Sciatic nerve (tissue), 2 donors: ENCODE measurements around the gene COX14. TPM values are rescaled to one million over a fixed set of nuclear protein-coding genes. Genes with fewer than 3 reads are reported as not detected.

Experiments used
- ATAC-seq: fragments of 200-7000 bp; cut with Tn5 transposase; one replicate; pipeline ENCODE4 v1.9.1; 2020; ENCODE audit warnings: mild to moderate bottlenecking, moderate library complexity
- DNase-seq: peaks from one replicate; pipeline ENCODE4 v3.0.0-alpha.2; 2020; ENCODE audit warnings: low spot score
- intact Hi-C: fragments of 100-400 bp; cut with DNase I; formaldehyde crosslinking; loops from one replicate; pipeline ENCODE4 v1.14.2; 2022
- total RNA-seq: library from RNA; stranded (reverse); fragmentation: NEBNext Ultra II Directional; extraction: Animal tissue kit (Norgen Biotek cat#: 25700); gene quantifications from one replicate; pipeline ENCODE4 v1.2.1, GENCODE V29; 2021
- donor health status: DM: no; HTN: no; CAD: no.
- donor health status: DM: no; HTN: no; CAD: no.

Gene COX14
- total RNA-seq, result 45.8 TPM

DNA sequence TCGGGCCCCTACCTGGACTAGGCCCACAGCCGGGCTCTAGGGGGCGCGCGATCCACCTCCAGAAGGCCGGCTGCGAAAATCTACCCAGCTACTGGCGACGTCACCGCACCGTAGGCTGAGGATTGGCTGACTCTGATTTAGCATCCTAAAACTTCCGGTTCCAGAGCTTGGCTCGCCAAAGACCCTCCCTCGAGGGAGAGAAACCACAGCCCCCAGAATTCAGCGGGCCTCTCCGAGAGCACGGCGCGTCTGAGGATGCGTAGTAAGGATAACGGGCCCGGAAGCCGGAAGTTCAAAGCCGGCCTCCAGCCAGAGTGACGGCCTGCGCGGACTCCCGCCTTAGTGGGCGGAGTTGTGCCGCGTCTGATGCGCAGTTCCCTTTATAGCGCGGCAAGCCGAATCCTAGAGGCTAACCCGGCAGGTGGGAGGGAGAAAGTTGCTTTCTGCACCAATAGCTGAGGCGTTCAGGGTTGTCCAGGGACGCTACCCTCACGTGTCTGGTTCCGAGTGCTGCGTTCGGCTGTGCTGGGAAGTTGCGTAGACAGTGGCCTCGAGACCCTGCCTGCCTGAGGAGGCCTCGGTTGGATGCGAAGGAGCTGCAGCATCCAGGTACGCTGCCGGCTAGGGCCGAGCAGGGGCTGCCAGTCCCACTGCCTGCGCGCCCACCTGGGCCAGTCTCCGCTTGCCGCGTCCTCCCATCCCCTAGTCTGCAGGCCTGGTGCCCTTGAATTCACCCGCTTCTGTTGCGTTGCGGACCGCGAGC, at the start of gene COX14:
COX14 (plus strand) TSS at position 544 of the 763 bp plus-strand sequence. CDS start 7,808 bp downstream, outside the sequence.
- intact Hi-C loops, result no loop called here
- ATAC-seq (peak; percentile 95), DNase-seq (peak; percentile 99)

DNA sequence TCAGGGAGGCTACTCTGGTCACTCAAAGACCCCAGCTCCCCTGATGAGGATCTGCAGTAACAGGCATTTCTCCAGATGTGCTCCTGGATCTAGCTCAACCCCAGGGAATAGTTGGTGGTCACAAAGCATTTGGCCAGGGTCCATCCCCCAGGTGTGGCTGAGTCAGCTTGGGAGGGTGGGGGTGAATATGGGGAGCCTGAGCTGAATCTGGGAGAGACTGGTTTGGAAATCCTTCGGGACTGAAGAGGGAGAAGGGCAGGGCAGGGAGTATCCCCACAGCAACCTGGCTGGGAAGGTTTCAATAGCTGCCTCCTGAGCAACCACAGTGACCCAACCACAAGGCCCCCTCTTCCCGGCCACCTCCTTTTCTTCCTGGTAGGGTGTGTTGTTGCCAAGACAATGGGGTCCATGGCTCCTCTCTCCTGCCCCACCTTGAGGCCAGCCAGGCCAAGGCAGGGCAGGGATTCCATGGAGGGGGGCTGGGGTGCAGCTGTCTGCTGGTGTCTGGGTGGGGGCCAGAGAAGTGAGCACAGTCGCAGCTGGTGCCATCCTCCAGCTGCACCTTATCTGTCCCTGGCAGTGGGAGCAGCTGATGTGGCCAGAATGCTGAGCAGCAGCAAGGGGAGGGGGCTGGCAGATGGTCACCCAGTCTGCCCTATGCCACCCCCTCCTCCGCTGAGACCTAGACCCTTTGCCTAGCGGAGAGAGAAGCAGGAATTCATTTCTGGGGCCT, 49.1 kb upstream of the COX14 start:
- DNase-seq, result no peak
- ATAC-seq, result no peak
- intact Hi-C loops, result no loop called here

DNA sequence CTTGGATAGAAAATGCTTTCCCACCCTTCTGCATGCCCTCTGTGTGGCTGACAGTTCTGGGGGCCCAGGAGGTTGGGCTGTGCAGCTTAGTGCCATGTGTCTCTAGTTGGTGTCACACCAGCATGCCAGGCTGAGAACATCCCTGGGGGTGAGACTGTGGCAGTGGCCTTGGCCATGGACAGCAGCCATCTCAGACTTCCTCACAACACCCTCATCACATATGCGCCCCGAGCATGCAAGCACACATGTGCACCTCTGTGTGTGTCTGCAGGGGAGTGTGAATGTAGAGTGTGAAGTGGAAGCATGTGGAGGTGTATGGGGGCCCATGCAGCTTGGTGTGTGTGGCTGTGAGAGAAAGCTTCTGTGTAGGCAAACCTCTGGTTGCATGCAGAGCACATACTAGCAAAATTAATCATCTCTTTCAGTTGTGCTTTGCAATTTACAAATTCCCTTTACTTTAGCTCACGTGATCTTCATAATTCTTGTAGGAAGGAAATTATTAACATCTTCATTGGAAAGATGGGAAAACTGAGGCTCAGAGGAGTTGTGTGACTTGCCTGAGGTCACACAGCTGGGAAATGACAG, 46.2 kb upstream of the COX14 start:
- intact Hi-C loops, result no loop called here

DNA sequence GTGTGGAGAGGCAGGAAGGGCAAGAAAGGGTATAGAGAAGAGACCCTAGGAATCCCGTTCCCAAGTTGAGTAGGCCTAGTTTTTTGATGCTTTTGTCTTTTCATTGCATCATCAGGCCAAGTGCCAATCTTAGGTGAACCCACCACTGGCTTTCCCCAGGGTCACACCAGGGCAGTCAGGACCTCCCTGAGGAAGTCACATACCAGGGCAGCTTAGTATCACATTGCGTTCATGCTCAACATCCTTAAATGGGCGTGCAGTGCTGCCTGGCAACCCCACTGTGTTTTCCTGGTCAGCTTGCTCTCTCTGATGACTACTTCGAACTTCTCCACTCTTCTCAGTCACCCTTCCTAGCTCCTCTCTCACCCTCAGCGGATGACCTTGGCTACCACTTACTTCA, 45.6 kb upstream of the COX14 start:
- intact Hi-C loops, result no loop called here
- no peak for DNase-seq
- peak; percentile 25 for ATAC-seq

More for the DNA sequence above, 46.2 kb upstream of the COX14 start:
- ATAC-seq (no peak), DNase-seq (no peak)

DNA sequence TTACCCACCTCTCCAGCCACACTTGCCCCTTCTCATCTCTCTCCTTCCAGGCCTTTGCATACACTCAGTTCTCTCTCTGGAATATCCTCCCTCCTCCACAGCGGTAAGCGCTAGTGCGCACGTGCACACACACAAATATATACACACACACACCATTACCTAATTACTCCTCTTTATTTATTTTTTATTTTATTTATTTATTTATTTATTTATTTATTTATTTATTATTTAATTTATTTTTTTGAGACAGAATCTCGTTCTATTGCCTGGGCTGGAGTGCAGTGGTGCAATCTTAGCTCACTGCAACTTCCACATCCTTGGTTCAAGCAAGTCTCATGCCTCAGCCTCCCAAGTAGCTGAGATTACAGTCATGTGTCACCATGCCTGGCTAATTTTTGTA, 43.0 kb upstream of the COX14 start:
- no peak for ATAC-seq
- intact Hi-C loops, result no loop called here
- DNase-seq, result no peak

DNA sequence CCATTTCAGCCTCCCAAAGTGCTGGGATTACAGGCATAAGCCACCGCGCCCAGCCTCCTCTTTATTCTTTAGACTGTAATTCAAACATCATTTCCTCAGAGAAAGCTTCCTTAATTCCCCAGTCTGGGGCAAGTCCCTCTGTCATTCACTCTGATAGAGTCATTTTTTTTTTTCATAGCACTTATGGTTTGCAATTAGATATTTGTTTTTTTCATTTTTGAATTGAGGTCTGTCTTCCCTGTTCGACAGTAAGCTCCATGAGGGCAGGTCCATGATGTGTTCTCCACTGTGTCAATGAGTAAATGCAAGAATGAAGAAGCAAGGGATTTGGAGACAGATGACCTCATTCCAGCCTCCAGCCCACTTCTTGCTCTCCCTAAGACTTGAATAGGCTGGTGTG, 42.5 kb upstream of the COX14 start:
- DNase-seq, result no peak
- no peak for ATAC-seq
- intact Hi-C loops, result no loop called here

DNA sequence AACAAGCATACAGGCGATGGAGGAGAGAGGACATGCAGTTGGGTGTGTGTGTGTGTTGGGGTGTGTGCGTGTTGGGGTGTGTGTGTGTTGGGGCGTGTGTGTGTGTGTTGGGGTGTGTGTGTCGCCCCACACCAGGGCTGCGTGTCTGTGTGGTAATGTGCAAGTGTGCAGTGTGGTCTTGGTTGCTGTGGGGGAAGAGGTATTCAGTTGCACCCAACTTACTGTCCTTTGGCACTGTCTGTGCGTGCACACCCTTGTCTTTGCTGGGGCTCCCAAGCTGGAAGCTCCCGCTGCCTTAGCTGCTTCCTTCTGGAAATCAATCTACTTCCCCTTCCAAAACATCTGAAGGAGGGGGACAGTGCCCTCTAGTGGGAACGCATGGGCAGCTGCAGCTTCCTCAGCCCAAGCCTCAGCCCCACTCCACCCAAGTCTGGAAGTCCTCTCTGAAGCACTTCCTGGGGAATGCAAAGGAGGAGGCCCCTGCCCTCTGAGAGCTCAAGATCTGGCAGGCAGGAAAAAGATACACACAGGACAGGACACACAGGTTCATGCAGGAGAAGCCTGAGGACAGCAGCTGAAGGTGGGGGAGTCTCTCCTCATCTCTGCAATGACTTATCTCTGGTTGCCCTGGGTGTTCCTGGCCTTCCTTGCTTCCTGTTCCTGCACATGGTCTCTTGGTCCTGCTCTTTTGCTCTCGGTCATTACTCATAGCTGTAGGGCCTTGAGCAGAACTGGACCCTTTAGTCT, 41.5 kb upstream of the COX14 start:
- intact Hi-C loops, result loop anchor here (5.0 to 10.0 kb wide), 2 partner anchors 98 to 104 kb away; partner anchors contain the start of gene AQP6
- ATAC-seq, result peak; percentile 80
- peak; percentile 91 for DNase-seq

DNA sequence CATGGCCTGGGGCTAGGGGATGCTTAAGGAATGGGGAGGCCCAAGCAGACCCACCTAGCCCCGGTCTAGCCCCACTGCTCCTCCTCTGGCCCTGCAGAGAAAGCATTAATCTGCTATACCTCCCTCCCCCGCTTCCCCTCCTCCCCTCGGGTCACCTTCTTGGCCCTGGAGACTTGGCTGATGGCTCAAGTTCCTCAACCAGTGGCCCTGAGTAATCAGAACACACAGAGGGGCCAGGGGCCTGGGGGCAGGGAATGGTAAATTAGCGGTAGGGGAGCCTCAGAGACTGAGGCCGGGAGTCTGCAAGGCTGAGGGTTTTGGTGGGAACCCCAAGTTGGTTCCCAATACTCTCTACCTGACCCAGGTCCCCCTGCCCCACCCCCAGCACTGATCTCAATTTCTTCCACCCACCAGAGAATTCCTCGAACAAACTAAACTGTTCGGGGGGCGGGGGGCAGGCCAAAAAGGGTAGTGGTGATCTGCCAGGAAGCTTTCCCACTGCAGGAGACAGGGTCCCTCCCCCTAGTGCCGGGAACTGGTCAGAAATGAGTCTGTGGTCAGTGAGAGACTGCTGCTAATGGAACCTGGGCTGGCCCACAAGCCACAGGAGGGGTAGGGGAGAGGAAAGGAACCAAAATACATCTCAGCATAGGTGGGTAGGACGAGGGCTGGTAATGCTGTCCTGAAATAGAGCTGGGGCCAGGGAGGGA, 39.7 kb upstream of the COX14 start:
- no peak for ATAC-seq
- intact Hi-C loops, result loop anchor here (5.0 to 10.0 kb wide), 2 partner anchors 100 to 102 kb away; partner anchors contain the start of gene AQP6
- no peak for DNase-seq

DNA sequence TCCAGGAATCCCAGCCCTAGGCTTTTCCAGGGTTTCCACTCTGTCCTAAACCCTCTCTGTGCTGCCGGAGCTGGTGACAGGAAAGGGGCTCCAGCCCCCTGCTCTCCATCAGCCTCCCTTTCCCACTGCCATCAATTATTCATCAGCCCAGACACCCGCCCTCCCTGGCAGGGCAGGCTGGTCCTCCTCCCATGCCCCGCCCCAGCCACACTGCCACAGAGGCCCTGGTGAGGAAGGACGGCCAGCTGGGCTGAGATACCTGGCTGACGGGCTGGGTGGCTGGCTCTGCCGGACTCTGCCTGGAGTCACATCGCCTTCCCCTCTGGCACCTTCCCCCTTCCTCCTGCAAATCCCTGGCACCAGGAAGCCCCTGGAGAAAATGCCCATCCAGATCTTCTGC, 38.8 kb upstream of the COX14 start:
- no peak for ATAC-seq
- intact Hi-C loops, result loop anchor here (5.0 to 10.0 kb wide), 2 partner anchors 101 to 102 kb away; partner anchors contain the start of gene AQP6
- DNase-seq, result no peak

DNA sequence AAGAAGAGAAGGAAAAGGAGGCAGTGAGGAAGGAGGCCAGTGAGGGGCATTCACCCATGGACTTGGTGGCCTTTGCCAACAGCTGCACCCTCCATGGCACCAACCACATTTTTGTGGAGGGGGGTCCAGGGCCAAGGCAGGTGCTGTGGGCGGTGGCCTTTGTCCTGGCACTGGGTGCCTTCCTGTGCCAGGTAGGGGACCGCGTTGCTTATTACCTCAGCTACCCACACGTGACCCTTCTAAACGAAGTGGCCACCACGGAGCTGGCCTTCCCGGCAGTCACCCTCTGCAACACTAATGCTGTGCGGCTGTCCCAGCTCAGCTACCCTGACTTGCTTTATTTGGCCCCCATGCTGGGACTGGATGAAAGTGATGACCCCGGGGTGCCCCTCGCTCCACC, 38.3 kb upstream of the COX14 start:
- intact Hi-C loops, result loop anchor here (5.0 to 10.0 kb wide), 2 partner anchors 101 kb away; partner anchors contain the start of gene AQP6
- no peak for ATAC-seq
- no peak for DNase-seq

DNA sequence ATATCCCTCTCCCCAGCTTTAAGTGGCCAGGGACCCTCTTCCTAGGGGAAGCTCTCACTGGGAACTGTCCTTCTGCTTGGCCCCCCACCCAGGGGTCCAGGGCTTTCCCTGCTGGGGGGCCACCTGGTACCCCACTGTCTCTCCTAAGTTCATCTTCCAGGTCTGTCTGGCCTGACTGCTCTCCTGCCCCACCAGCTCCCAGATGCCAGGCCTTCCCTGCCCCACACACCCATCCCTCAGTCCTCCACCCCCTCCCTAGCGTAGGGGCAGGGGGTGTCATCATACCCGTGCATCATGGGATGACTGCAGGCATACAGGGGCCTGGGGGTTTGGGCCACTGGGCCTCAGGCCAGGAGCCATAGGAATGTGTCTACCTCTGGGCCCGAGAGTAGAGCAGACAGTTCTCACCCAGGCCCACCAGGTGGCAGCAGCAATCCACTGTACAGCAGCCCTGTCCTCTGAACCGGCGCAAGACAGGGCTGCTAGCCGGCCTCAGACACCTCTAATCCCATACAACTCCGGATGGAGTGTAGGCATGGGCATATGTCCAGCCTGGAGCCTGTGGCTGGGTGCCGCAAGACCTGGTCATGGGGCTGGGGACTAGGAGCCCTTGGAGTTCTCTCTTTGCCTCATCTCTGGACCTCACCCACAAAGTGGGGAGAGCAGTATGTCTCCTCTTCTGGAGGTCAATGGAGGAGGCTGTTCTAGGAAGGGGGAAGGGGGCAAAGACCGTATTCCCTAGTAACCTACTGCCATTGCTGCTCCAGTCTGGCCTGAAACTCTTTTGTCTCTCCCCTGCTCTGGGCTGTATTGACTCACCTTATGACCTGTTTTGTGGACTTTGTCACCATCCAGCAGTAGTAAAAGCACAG, 36.9 kb upstream of the COX14 start:
- intact Hi-C loops, result loop anchor here (5.0 to 10.0 kb wide), 2 partner anchors 100 to 103 kb away; partner anchors contain the start of gene AQP6
- ATAC-seq, result peak; percentile 88
- peak; percentile 92 for DNase-seq

DNA sequence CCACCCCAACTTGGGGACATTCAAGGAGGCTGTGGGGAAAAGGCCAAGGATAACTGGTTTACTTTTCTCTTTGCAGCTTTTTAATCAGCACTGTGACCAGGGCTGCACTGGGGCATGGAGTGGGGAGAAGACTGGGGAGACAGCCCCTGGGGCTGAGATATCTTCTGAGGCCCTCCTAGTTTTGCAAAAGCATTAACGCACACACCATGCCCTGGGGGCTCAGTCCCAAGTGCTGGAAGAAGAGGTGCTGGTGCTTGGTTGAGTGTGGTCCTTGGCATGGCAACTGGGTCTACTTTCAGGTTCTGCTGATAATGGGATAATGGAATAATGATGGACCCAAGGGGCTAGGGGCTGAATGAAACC, 36.2 kb upstream of the COX14 start:
- intact Hi-C loops, result loop anchor here (10.0 kb wide), 1 partner anchor 99 kb away; no protein-coding TSS in a partner anchor
- no peak for ATAC-seq

DNA sequence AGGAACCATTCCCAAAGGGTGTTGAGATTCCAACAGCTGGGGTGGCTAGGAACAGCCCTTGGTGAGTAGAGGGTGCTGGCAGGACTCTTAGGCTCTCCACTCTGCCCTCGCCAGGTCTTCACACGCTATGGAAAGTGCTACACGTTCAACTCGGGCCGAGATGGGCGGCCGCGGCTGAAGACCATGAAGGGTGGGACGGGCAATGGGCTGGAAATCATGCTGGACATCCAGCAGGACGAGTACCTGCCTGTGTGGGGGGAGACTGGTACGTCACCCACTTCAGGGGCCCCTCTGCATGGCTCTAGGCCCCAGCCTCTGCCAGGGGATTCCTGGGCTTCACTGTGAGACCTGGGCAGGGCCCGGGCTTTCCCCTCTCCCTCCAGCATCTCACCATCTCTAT, 34.9 kb upstream of the COX14 start:
- no peak for DNase-seq

More for the DNA sequence above, 36.2 kb upstream of the COX14 start:
- no peak for DNase-seq

DNA sequence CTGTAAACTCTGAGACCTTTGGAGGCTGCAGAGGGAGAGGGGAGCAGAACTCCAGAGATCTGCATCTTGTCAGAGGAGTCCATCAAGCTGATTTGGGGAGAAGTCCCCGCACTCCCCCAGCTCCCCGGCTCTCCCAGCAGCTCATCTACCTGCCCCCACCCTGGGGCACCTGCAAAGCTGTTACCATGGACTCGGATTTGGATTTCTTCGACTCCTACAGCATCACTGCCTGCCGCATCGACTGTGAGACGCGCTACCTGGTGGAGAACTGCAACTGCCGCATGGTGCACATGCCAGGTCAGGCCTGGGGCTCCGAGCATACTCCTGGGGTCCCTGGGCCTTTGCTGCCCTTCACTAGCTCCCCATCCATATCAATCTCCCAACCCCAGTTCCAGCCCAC, 33.8 kb upstream of the COX14 start:
- intact Hi-C loops, result loop anchor here (10.0 kb wide), 1 partner anchor 97 kb away; no protein-coding TSS in a partner anchor
- ATAC-seq, result no peak
- DNase-seq, result no peak

More for the DNA sequence above, 34.9 kb upstream of the COX14 start:
- intact Hi-C loops, result loop anchor here (10.0 kb wide), 1 partner anchor 98 kb away; no protein-coding TSS in a partner anchor
- no peak for ATAC-seq

DNA sequence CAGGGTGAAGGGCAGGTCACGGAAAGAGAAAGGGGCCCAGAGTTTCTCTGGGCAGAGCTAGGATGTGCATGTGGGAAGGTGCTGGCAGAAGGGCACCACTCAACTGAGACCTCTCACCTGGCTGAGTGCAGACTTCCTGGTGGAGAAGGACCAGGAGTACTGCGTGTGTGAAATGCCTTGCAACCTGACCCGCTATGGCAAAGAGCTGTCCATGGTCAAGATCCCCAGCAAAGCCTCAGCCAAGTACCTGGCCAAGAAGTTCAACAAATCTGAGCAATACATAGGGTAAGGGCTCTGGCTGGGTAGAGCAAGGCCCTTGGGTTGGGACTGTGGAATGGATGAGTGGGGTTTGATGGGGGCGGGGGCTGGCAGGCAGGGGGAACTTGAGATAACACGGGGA, 32.3 kb upstream of the COX14 start:
- DNase-seq (no peak), ATAC-seq (no peak)
- intact Hi-C loops, result loop anchor here (10.0 kb wide), 1 partner anchor 95 kb away; no protein-coding TSS in a partner anchor

DNA sequence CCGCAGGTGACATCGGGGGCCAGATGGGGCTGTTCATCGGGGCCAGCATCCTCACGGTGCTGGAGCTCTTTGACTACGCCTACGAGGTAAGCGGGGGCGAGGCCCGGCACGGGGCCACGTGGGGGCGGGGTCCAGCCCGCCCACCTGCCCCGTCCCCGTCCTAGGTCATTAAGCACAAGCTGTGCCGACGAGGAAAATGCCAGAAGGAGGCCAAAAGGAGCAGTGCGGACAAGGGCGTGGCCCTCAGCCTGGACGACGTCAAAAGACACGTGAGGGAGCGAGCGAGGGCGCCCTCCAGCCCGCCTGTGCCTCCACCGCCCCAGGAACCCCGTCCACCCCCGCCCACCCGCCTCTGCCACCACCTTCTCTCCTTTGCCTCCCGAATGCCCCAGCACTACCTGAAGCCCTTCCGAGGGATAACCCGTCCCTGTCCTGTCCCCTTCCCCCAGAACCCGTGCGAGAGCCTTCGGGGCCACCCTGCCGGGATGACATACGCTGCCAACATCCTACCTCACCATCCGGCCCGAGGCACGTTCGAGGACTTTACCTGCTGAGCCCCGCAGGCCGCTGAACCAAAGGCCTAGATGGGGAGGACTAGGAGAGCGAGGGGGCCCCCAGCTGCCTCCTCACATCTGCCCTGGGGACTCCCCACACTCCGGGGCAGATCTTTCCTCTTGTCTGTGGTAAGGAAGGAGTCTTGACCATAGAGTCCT, 30.8 kb upstream of the COX14 start:
- no peak for DNase-seq
- ATAC-seq, result peak; percentile 42
- intact Hi-C loops, result no loop called here

DNA sequence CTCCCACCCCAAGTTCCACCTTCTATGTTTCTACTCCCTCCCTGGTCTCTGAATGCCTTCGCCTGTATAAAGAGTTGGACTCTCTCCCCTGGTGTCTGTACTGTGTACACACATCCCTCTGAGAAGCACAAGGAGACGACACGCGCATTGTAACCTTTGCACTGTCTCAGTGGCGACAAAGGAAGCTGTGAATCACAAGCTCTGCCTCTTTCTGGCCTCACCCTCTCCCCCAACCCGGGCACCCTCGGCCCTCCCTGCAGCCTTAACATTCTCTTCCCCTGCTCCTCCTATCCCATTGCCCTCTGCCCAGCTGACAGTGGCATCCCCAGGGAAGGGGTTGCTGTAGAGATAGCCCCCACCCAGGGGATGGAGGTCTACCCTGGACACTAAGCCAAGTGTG, 29.4 kb upstream of the COX14 start:
- intact Hi-C loops, result no loop called here
- DNase-seq, result no peak
- no peak for ATAC-seq
